GM12878 (cell line): Measurements from ENCODE around the gene NUDT13. TPM values are rescaled to one million over a fixed set of nuclear protein-coding genes. Genes with fewer than 3 reads are reported as not detected.

Source experiments
- ATAC-seq: fragments of 200-7000 bp; cut with Tn5 transposase; 3 replicates; pipeline ENCODE4 v1.9.1; 2020; ENCODE audit warnings: mild to moderate bottlenecking, moderate library complexity
- BruUV-seq: library from RNA; stranded (reverse); fragments of 400-500 nt; replicated peaks from 2 replicates; lab custom pipeline; 2021; lab: Mats Ljungman, UMichigan
- CTCF ChIA-PET: fragments of 300-600 bp; sonication (Branson Sonifier 250); formaldehyde crosslinking; extraction: SDS; loops from one replicate; lab custom pipeline; 2021; ENCODE audit warnings: inconsistent platforms; lab: Yijun Ruan, JAX
- POLR2A ChIA-PET: fragments of 350-600 bp; formaldehyde crosslinking; extraction: SDS; loops from one replicate; lab custom pipeline; 2021; ENCODE audit warnings: inconsistent platforms; lab: Charles Lee
- RAD21 ChIA-PET: fragments of 300-600 bp; sonication (Branson Sonifier 250); formaldehyde crosslinking; loops from one replicate; lab custom pipeline; 2023; ENCODE audit warnings: antibody characterized with exemption; ENCODE audit not compliant: unreplicated experiment; lab: Charles Lee
- SMC1A ChIA-PET: fragments of 300-600 bp; sonication (Branson Sonifier 250); formaldehyde crosslinking; loops from one replicate; lab custom pipeline; 2023; ENCODE audit not compliant: unreplicated experiment, uncharacterized antibody; lab: Charles Lee
- DNase-seq: peaks from one replicate; pipeline ENCODE4 v3.0.0-alpha.2; 2011; ENCODE audit warnings: low read depth, low spot score
- FAIRE-seq: peaks from 3 replicates; lab custom pipeline; 2011; peaks lifted over from hg19 to GRCh38; lab: Jason Lieb, UNC
- H2AFZ ChIP-seq: 2 replicates; pipeline ENCODE4 v1.6.0; 2011; ENCODE audit warnings: low read depth, low read length, control low read depth; ENCODE audit not compliant: control insufficient read depth
- H3K27ac ChIP-seq: 2 replicates; pipeline ENCODE4 v1.5.1; 2011; ENCODE audit warnings: control low read depth; ENCODE audit not compliant: control insufficient read depth, insufficient read depth
- H3K27me3 ChIP-seq, 2 experiments: replicated peaks in 1 of 2; 2 replicates each; pipeline versions ENCODE4 v1.6.0 to v1.6.1; 2011; ENCODE audit warnings: low read length in 1 of 2; ENCODE audit not compliant: control insufficient read depth in 2 of 2, insufficient read depth in 2 of 2
- H3K36me3 ChIP-seq, 2 experiments: 2 replicates each; pipeline ENCODE4 v1.5.1; 2011; ENCODE audit warnings: low read length in 1 of 2; ENCODE audit not compliant: control insufficient read depth in 2 of 2, insufficient read depth in 2 of 2
- H3K4me1 ChIP-seq: 2 replicates; pipeline ENCODE4 v1.6.1; 2011; ENCODE audit warnings: mild to moderate bottlenecking, low read length, moderate library complexity, mixed read lengths; ENCODE audit not compliant: control insufficient read depth, insufficient read depth
- H3K4me2 ChIP-seq: 2 replicates; pipeline ENCODE4 v1.6.0; 2011; ENCODE audit warnings: control low read depth; ENCODE audit not compliant: control insufficient read depth, insufficient read depth
- H3K4me3 ChIP-seq: fragments of 200-600 bp; sonication (generic); 2 replicates; pipeline ENCODE4 v1.5.1; 2016
- H3K79me2 ChIP-seq: 2 replicates; pipeline ENCODE4 v1.6.0; 2011; ENCODE audit warnings: low read length; ENCODE audit not compliant: control insufficient read depth, insufficient read depth
- H3K9ac ChIP-seq: 2 replicates; pipeline ENCODE4 v1.8.0; 2011; ENCODE audit warnings: low read length, control low read depth, mixed read lengths; ENCODE audit not compliant: control insufficient read depth, insufficient read depth
- H3K9me3 ChIP-seq: replicated peaks from 3 replicates; pipeline ENCODE4 v1.5.1; 2011; ENCODE audit warnings: mild to moderate bottlenecking, low read length; ENCODE audit not compliant: control insufficient read depth, insufficient read depth
- H4K20me1 ChIP-seq: 2 replicates; pipeline ENCODE4 v1.6.0; 2011; ENCODE audit not compliant: control insufficient read depth, insufficient read depth
- MLLT1 ChIP-seq: fragments of 450-650 bp; IDR thresholded peaks from 2 replicates; pipeline ENCODE4 v1.6.1; 2016; ENCODE audit warnings: mild to moderate bottlenecking
- RAD51 ChIP-seq: fragments of 450-650 bp; IDR thresholded peaks from 2 replicates; pipeline ENCODE4 v1.6.1; 2016; ENCODE audit warnings: moderate library complexity, mild to moderate bottlenecking, inconsistent platforms
- RELA ChIP-seq: fragments of 450-650 bp; IDR thresholded peaks from 2 replicates; pipeline ENCODE4 v1.8.0; 2014; ENCODE audit warnings: borderline replicate concordance; ENCODE audit not compliant: partially characterized antibody
- SKIL ChIP-seq: fragments of 450-650 bp; IDR thresholded peaks from 2 replicates; pipeline ENCODE4 v1.6.1; 2017; ENCODE audit warnings: mild to moderate bottlenecking, low read depth, inconsistent platforms; ENCODE audit not compliant: poor library complexity, severe bottlenecking
- SMARCA5 ChIP-seq: fragments of 450-650 bp; IDR thresholded peaks from 2 replicates; pipeline ENCODE4 v1.6.1; 2017; ENCODE audit warnings: mild to moderate bottlenecking
- ZBED1 ChIP-seq: IDR thresholded peaks from 2 replicates; pipeline ENCODE4 v1.6.1; 2016; ENCODE audit warnings: borderline replicate concordance
- ZNF207 ChIP-seq: fragments of 450-650 bp; IDR thresholded peaks from 2 replicates; pipeline ENCODE4 v1.6.1; 2014; ENCODE audit warnings: antibody characterized with exemption, mild to moderate bottlenecking, borderline replicate concordance
- ZNF217 ChIP-seq: fragments of 450-650 bp; IDR thresholded peaks from 2 replicates; pipeline ENCODE4 v1.6.1; 2017; ENCODE audit warnings: antibody characterized with exemption, mild to moderate bottlenecking
- ZNF622 ChIP-seq: fragments of 450-650 bp; IDR thresholded peaks from 2 replicates; pipeline ENCODE4 v1.6.1; 2017; ENCODE audit warnings: mild to moderate bottlenecking, inconsistent platforms
- WGBS: methylation state at CpG from one replicate; pipeline ENCODE4 v1.1.6; 2016; ENCODE audit warnings: low lambda C conversion rate; ENCODE audit not compliant: insufficient replicate concordance, insufficient coverage; ENCODE audit errors: missing lambda C conversion rate; 5-methylcytosine and 5-hydroxymethylcytosine counted together
- in situ Hi-C: fragments of 300-500 bp; cut with MboI; formaldehyde crosslinking; loops from 9 replicates; pipeline ENCODE4 v1.14.3; 2018; ENCODE audit warnings: mixed read lengths
- intact Hi-C: fragments of 100-400 bp; cut with micrococcal nuclease; formaldehyde crosslinking; loops from one replicate; pipeline ENCODE4 v1.14.2; 2022; ENCODE audit not compliant: unreplicated experiment
- polyA plus RNA-seq, 11 experiments: library from polyadenylated mRNA; depleted of rRNA in 4 of 11; unstranded in 6 of 11; stranded (reverse) in 5 of 11; fragments of >200 nt; fragmentation: Nextera tagmentation in 4 of 11; fragmentation: Illumina TruSeq in 1 of 11; extraction: Ambion mirVana in 4 of 11; extraction: Trizol in 1 of 11; gene quantifications; 1 replicate in 1 of 11; 2 replicates in 10 of 11; pipeline versions ENCODE4 v1.2.1 to v1.2.3, GENCODE V29; 2011 to 2016; ENCODE audit warnings: inconsistent platforms in 2 of 11, missing spikeins in 2 of 11, low read depth in 1 of 11
- total RNA-seq, 4 experiments: library from RNA; depleted of rRNA in 3 of 4; stranded (reverse); fragments of >200 nt in 3 of 4; fragmentation: Illumina TruSeq in 1 of 4; extraction: Trizol in 1 of 4; gene quantifications; 2 replicates each; pipeline versions ENCODE4 v1.2.1 to v1.2.3, GENCODE V29; 2013 to 2021
- TF ChIP-seq, protein P1 (sequence below): fragments of 450-650 bp; IDR thresholded peaks from 2 replicates; pipeline ENCODE4 v1.6.1; 2016; ENCODE audit warnings: mild to moderate bottlenecking, moderate library complexity, borderline replicate concordance
- TF ChIP-seq, protein P2 (sequence below): fragments of 450-650 bp; formaldehyde crosslinking; IDR thresholded peaks from 2 replicates; pipeline ENCODE4 v1.4.0; 2022; ENCODE audit warnings: mild to moderate bottlenecking, moderate library complexity

Gene NUDT13
- total and polyA plus RNA-seq, 10 of the 15 experiments (the other 5 are each of a cell fraction or from before 2014, with no cell fraction given) = 0.72 to 6.1 (median 1.9) TPM

DNA sequence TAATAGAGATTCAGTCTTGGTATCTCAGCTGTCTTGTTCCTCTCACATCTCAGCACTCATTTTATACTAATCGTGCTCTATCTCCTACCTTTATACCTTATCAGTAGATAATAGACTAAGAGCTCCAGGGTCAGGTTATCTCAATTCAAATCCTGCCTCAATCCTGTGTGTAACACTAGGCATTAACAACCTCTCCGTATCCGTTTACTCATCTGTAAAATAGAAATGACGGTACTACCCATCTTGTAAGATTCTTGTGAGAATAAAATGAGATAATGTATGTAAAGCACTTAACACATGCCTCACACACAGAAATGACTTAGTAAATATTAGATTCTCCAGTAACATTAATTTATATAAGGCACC, 13.0 kb upstream of the NUDT13 start:
- H3K4me2 ChIP-seq = peak overlapping the region; percentile 62
- H3K4me1 ChIP-seq = peaks cover 6% of the 10 kb centered on the region; the same call in 1 of the 2 replicates
- 47% methylated on average over 4 of the region's 4 CpGs for WGBS
- FAIRE-seq (no peak), DNase-seq (no peak), ATAC-seq (no peak)
- in situ Hi-C loops (loop anchor here (5.0 kb wide), 1 partner anchor 65 kb away; no protein-coding TSS in a partner anchor), intact Hi-C loops (loop anchor here (2.0 kb wide), 2 partner anchors 62 to 150 kb away; partner anchors contain the start of gene DNAJC9)
- H3K36me3 ChIP-seq = no peaks in the 10 kb centered on the region; a peak in 1 of 4 replicates
- RAD21 ChIA-PET = interaction anchor here (1.0 to 5.7 kb wide), 13 partner anchors 13 to 547 kb away, joined by 3 to 90 read pairs (median 12); partner anchors contain the start of genes DNAJC9, FAM149B1 and NUDT13
- peak; percentile 96 for TF ChIP-seq MLLT1
- TF ChIP-seq ZNF622 = no peak
- peak; percentile 32 for TF ChIP-seq SKIL
- TF ChIP-seq, protein P1, sequence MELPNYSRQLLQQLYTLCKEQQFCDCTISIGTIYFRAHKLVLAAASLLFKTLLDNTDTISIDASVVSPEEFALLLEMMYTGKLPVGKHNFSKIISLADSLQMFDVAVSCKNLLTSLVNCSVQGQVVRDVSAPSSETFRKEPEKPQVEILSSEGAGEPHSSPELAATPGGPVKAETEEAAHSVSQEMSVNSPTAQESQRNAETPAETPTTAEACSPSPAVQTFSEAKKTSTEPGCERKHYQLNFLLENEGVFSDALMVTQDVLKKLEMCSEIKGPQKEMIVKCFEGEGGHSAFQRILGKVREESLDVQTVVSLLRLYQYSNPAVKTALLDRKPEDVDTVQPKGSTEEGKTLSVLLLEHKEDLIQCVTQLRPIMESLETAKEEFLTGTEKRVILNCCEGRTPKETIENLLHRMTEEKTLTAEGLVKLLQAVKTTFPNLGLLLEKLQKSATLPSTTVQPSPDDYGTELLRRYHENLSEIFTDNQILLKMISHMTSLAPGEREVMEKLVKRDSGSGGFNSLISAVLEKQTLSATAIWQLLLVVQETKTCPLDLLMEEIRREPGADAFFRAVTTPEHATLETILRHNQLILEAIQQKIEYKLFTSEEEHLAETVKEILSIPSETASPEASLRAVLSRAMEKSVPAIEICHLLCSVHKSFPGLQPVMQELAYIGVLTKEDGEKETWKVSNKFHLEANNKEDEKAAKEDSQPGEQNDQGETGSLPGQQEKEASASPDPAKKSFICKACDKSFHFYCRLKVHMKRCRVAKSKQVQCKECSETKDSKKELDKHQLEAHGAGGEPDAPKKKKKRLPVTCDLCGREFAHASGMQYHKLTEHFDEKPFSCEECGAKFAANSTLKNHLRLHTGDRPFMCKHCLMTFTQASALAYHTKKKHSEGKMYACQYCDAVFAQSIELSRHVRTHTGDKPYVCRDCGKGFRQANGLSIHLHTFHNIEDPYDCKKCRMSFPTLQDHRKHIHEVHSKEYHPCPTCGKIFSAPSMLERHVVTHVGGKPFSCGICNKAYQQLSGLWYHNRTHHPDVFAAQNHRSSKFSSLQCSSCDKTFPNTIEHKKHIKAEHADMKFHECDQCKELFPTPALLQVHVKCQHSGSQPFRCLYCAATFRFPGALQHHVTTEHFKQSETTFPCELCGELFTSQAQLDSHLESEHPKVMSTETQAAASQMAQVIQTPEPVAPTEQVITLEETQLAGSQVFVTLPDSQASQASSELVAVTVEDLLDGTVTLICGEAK = peak; percentile 70
- TF ChIP-seq RAD51 = no peak
- no peak for TF ChIP-seq ZNF207
- 0 out of 2 replicates have a peak, but pooled peaks have one; percentile 48 for TF ChIP-seq ZNF217
- TF ChIP-seq RELA = peak; percentile 19
- TF ChIP-seq, protein P2, sequence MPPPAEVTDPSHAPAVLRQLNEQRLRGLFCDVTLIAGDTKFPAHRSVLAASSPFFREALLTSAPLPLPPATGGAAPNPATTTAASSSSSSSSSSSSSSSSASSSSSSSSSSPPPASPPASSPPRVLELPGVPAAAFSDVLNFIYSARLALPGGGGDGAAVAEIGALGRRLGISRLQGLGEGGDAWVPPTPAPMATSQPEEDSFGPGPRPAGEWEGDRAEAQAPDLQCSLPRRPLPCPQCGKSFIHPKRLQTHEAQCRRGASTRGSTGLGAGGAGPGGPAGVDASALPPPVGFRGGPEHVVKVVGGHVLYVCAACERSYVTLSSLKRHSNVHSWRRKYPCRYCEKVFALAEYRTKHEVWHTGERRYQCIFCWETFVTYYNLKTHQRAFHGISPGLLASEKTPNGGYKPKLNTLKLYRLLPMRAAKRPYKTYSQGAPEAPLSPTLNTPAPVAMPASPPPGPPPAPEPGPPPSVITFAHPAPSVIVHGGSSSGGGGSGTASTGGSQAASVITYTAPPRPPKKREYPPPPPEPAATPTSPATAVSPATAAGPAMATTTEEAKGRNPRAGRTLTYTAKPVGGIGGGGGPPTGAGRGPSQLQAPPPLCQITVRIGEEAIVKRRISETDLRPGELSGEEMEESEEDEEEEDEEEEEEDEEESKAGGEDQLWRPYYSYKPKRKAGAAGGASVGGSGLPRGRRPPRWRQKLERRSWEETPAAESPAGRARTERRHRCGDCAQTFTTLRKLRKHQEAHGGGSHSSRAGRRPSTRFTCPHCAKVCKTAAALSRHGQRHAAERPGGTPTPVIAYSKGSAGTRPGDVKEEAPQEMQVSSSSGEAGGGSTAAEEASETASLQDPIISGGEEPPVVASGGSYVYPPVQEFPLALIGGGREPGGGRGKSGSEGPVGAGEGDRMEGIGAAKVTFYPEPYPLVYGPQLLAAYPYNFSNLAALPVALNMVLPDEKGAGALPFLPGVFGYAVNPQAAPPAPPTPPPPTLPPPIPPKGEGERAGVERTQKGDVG (CRISPR knock-in tag) = peak; percentile 55; the same call in 1 of the 2 replicates
- 0 out of 2 replicates have a peak, but pooled peaks have one; percentile 20 for TF ChIP-seq ZBED1
- TF ChIP-seq SMARCA5 = peak; percentile 36; the same call in 1 of the 2 replicates
- SMC1A ChIA-PET = interaction anchor here (0.7 to 7.6 kb wide), 16 partner anchors 13 to 122 kb away, joined by 3 to 114 read pairs (median 8); partner anchors contain the start of gene NUDT13
- CTCF ChIA-PET = interaction anchor here (0.7 to 9.6 kb wide), 9 partner anchors 10 to 278 kb away, joined by 3 to 110 read pairs (median 14); partner anchors contain the start of gene NUDT13
- H3K9ac ChIP-seq = peak overlapping the region; percentile 30
- no peaks in the 10 kb centered on the region for H3K27me3 ChIP-seq
- peak overlapping the region; percentile 37 for H3K4me3 ChIP-seq
- no peaks in the 10 kb centered on the region; the same call in 1 of the 2 replicates for H4K20me1 ChIP-seq
- H3K9me3 ChIP-seq = no peaks in the 10 kb centered on the region
- peak overlapping the region; percentile 59 for H3K27ac ChIP-seq
- POLR2A ChIA-PET = interaction anchor here (0.6 to 7.0 kb wide), 14 partner anchors 10 to 316 kb away, joined by 3 to 49 read pairs (median 6); partner anchors contain the start of genes ANXA7, ECD, FAM149B1 and NUDT13
- TSS peak; percentile 85 for BruUV-seq
- H3K79me2 ChIP-seq = peaks cover 43% of the 10 kb centered on the region
- peak overlapping the region; percentile 74 for H2AFZ ChIP-seq
